OCI-LY1 (cell line): ENCODE measurements around the gene CEP57.

Experiments used
- EZH2 ChIP-seq: fragments of 200-600 bp; sonication (generic), shearing (Covaris generic); IDR thresholded peaks from 2 replicates; pipeline ENCODE4 v1.8.0; 2017; ENCODE audit warnings: borderline replicate concordance, mixed run types, mild to moderate bottlenecking, antibody characterized with exemption, low read length, moderate library complexity, mixed read lengths
- TF ChIP-seq, protein P1 (sequence below): fragments of 200-600 bp; sonication (generic), shearing (Covaris generic); IDR thresholded peaks from 2 replicates; pipeline ENCODE4 v1.5.1; 2017; ENCODE audit warnings: mild to moderate bottlenecking, antibody characterized with exemption, low read length, moderate library complexity, mixed read lengths

DNA sequence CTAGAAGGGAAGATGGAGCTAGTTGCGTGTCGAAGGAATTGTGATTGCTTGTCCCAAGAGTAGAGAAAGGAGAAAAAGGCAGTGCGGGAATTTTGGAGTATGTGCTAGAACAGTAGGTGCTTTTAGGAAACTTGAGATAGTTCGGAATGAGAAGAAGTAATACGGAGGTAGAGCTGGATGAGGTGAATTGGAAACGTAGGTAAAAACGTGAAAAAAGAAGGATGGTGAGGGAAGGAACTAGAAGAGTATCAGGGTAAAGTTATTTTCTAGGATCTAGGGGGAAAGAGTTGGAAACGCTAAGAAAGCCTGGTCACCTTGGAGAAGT is 1.4 kb downstream of the CEP57 start:
- TF ChIP-seq, protein P1, sequence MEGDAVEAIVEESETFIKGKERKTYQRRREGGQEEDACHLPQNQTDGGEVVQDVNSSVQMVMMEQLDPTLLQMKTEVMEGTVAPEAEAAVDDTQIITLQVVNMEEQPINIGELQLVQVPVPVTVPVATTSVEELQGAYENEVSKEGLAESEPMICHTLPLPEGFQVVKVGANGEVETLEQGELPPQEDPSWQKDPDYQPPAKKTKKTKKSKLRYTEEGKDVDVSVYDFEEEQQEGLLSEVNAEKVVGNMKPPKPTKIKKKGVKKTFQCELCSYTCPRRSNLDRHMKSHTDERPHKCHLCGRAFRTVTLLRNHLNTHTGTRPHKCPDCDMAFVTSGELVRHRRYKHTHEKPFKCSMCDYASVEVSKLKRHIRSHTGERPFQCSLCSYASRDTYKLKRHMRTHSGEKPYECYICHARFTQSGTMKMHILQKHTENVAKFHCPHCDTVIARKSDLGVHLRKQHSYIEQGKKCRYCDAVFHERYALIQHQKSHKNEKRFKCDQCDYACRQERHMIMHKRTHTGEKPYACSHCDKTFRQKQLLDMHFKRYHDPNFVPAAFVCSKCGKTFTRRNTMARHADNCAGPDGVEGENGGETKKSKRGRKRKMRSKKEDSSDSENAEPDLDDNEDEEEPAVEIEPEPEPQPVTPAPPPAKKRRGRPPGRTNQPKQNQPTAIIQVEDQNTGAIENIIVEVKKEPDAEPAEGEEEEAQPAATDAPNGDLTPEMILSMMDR, result no peak
- TF ChIP-seq EZH2, result no peak
